PC-3 (cell line): ENCODE measurements around the gene SLF2. TPM values are rescaled to one million over a fixed set of nuclear protein-coding genes. Genes with fewer than 3 reads are reported as not detected.

Experiments used
- ATAC-seq: fragments of 200-7000 bp; cut with Tn5 transposase; 2 replicates; pipeline ENCODE4 v1.9.1; 2020; ENCODE audit warnings: mild to moderate bottlenecking, moderate library complexity
- BruUV-seq: library from RNA; stranded (reverse); fragments of 400-500 nt; replicated peaks from 2 replicates; lab custom pipeline; 2021; lab: Mats Ljungman, UMichigan
- CTCF ChIA-PET: fragments of 300-600 bp; sonication (Branson Sonifier 250); formaldehyde crosslinking; loops from one replicate; lab custom pipeline; 2022; ENCODE audit warnings: antibody characterized with exemption; lab: Charles Lee
- POLR2A ChIA-PET: fragments of 300-600 bp; sonication (Branson Sonifier 250); formaldehyde crosslinking; loops from one replicate; lab custom pipeline; 2022; ENCODE audit warnings: antibody characterized with exemption; ENCODE audit not compliant: unreplicated experiment; lab: Charles Lee
- DNase-seq: peaks from one replicate; pipeline ENCODE4 v3.0.0-alpha.2; 2015
- H2AFZ ChIP-seq: fragments of 300-600 bp; sonication (generic); 2 replicates; pipeline ENCODE4 v1.6.0; 2016; ENCODE audit warnings: antibody characterized with exemption, low read length
- H3F3A ChIP-seq: fragments of 300-600 bp; sonication (generic); one replicate; pipeline ENCODE4 v1.6.0; 2017; ENCODE audit warnings: antibody characterized with exemption, low read length, control low read depth, mild to moderate bottlenecking; ENCODE audit not compliant: unreplicated experiment
- H3K27ac ChIP-seq: fragments of 300-600 bp; sonication (generic); 2 replicates; pipeline ENCODE4 v1.5.1; 2016; ENCODE audit warnings: mild to moderate bottlenecking, low read length
- H3K27me3 ChIP-seq: fragments of 300-600 bp; sonication (generic); 2 replicates; pipeline ENCODE4 v1.6.1; 2016; ENCODE audit warnings: low read length, mixed read lengths
- H3K36me3 ChIP-seq: fragments of 300-600 bp; sonication (generic); 2 replicates; pipeline ENCODE4 v1.6.1; 2016; ENCODE audit warnings: low read depth, mixed run types, low read length, mixed read lengths
- H3K4me1 ChIP-seq: fragments of 300-600 bp; sonication (generic); 2 replicates; pipeline ENCODE4 v1.5.1; 2016; ENCODE audit warnings: low read length; ENCODE audit not compliant: insufficient read depth
- H3K4me2 ChIP-seq: fragments of 300-600 bp; sonication (generic); 2 replicates; pipeline ENCODE4 v1.6.0; 2016; ENCODE audit warnings: low read length
- H3K4me3 ChIP-seq: fragments of 300-600 bp; sonication (generic); 2 replicates; pipeline ENCODE4 v1.5.1; 2016; ENCODE audit warnings: mild to moderate bottlenecking, low read length, mixed read lengths
- H3K79me2 ChIP-seq: fragments of 300-600 bp; sonication (generic); 2 replicates; pipeline ENCODE4 v1.6.1; 2017; ENCODE audit warnings: low read length, mixed read lengths
- H3K9ac ChIP-seq: fragments of 300-600 bp; sonication (generic); 2 replicates; pipeline ENCODE4 v1.6.0; 2016; ENCODE audit warnings: mild to moderate bottlenecking, low read length
- H3K9me2 ChIP-seq: fragments of 300-600 bp; sonication (generic); replicated peaks from 2 replicates; pipeline ENCODE4 v1.6.1; 2016; ENCODE audit warnings: mixed run types, low read length, mixed read lengths
- H3K9me3 ChIP-seq: fragments of 300-600 bp; sonication (generic); 2 replicates; pipeline ENCODE4 v1.6.1; 2016; ENCODE audit warnings: low read length, mixed read lengths
- H4K20me1 ChIP-seq: fragments of 300-600 bp; sonication (generic); 2 replicates; pipeline ENCODE4 v1.6.1; 2016; ENCODE audit warnings: low read length, mixed read lengths
- CTCF ChIP-seq: fragments of 300-600 bp; sonication (generic); conservative IDR thresholded peaks from 2 replicates; pipeline ENCODE4 v1.5.1; 2017; ENCODE audit warnings: antibody characterized with exemption, low read depth, mild to moderate bottlenecking, low read length
- EZH2 ChIP-seq: fragments of 300-600 bp; sonication (generic); IDR thresholded peaks from one replicate; pipeline ENCODE4 v1.6.1; 2017; ENCODE audit warnings: antibody characterized with exemption, mild to moderate bottlenecking, low read length; ENCODE audit not compliant: unreplicated experiment
- EZH2phosphoT487 ChIP-seq: fragments of 300-600 bp; sonication (generic); IDR thresholded peaks from 2 replicates; pipeline ENCODE4 v1.6.1; 2018; ENCODE audit warnings: mild to moderate bottlenecking, antibody characterized with exemption, low read length, borderline replicate concordance
- intact Hi-C: fragments of 100-400 bp; cut with micrococcal nuclease; formaldehyde crosslinking; loops from 2 replicates; pipeline ENCODE4 v1.9.0; 2023
- total RNA-seq: library from RNA; depleted of rRNA; stranded (reverse); fragments of >200 nt; gene quantifications from 2 replicates; pipeline ENCODE4 v1.2.3, GENCODE V29; 2014

SLF2 gene
- total RNA-seq, 1 experiment from 2014 or later, result 19.5 TPM

- no peak overlapping the region for H3K4me3 ChIP-seq
- H3F3A ChIP-seq, result no peaks in the 10 kb centered on the region
- H3K4me1 ChIP-seq, result no peaks in the 10 kb centered on the region
- no peak overlapping the region for H2AFZ ChIP-seq
- H3K9me2 ChIP-seq, result no peaks in the 10 kb centered on the region
- no peak overlapping the region for H3K9ac ChIP-seq
- intact Hi-C loops, result no loop called here
- no peaks in the 10 kb centered on the region for H3K79me2 ChIP-seq
- no peaks in the 10 kb centered on the region for H3K27me3 ChIP-seq
- ChIA-PET CTCF (no interaction called here), POLR2A (no interaction called here)
- DNase-seq (no peak), ATAC-seq (no peak)
- H3K36me3 ChIP-seq, result peaks cover 24% of the 10 kb centered on the region
- TF ChIP-seq CTCF, result no peak
- no peak for TF ChIP-seq EZH2
- no peak for TF ChIP-seq EZH2phosphoT487
- no TSS peak for BruUV-seq
- no peaks in the 10 kb centered on the region for H4K20me1 ChIP-seq
- no peak overlapping the region for H3K27ac ChIP-seq
- no peaks in the 10 kb centered on the region for H3K9me3 ChIP-seq
- H3K4me2 ChIP-seq, result no peak overlapping the region
Observed at GRCh38 chr10:100962351-100963080, 49.8 kb downstream of the SLF2 start.

- CTCF ChIA-PET, result no interaction called here
Observed at GRCh38 chr10:100963826-100964225, 51.1 kb downstream of the SLF2 start.

More at GRCh38 chr10:100963826-100964225, 51.1 kb downstream of the SLF2 start:
- Histone ChIP-seq H3K4me3 (no peak overlapping the region), H3K9ac (no peak overlapping the region), H3K79me2 (no peaks in the 10 kb centered on the region), H3K9me3 (no peaks in the 10 kb centered on the region), H3F3A (no peaks in the 10 kb centered on the region), H3K27ac (no peak overlapping the region), H2AFZ (no peak overlapping the region), H3K36me3 (peaks cover 17% of the 10 kb centered on the region), H3K9me2 (no peaks in the 10 kb centered on the region), H4K20me1 (no peaks in the 10 kb centered on the region), H3K27me3 (no peaks in the 10 kb centered on the region), H3K4me2 (no peak overlapping the region), H3K4me1 (peaks cover 6% of the 10 kb centered on the region; the same call in 1 of the 2 replicates)
- BruUV-seq, result no TSS peak
- TF ChIP-seq CTCF, result no peak
- TF ChIP-seq EZH2, result no peak
- no peak for TF ChIP-seq EZH2phosphoT487
- intact Hi-C loops, result no loop called here
- POLR2A ChIA-PET, result no interaction called here
- ATAC-seq (no peak), DNase-seq (no peak)
